Loucy (cell line): ENCODE data around the gene DNLZ.

Experiments used
- H2AFZ ChIP-seq: fragments of 200-600 bp; sonication (generic); 2 replicates; pipeline ENCODE4 v1.6.0; 2016; ENCODE audit warnings: antibody characterized with exemption, mild to moderate bottlenecking, low read length, moderate library complexity
- H3F3A ChIP-seq: fragments of 200-600 bp; 2 replicates; pipeline ENCODE4 v1.6.0; 2016; ENCODE audit warnings: antibody characterized with exemption, low read depth, mild to moderate bottlenecking
- H3K27me3 ChIP-seq: fragments of 200-600 bp; sonication (generic); 2 replicates; pipeline ENCODE4 v1.6.1; 2014; ENCODE audit warnings: low read length, mild to moderate bottlenecking; ENCODE audit not compliant: insufficient read depth, poor library complexity, severe bottlenecking
- H3K36me3 ChIP-seq: fragments of 200-600 bp; sonication (generic); 2 replicates; pipeline ENCODE4 v1.6.1; 2016; ENCODE audit warnings: low read length; ENCODE audit not compliant: insufficient read depth
- H3K4me1 ChIP-seq: fragments of 200-600 bp; sonication (generic); 2 replicates; pipeline ENCODE4 v1.5.1; 2014; ENCODE audit warnings: low read length, mild to moderate bottlenecking; ENCODE audit not compliant: insufficient read depth, poor library complexity, severe bottlenecking
- H3K4me2 ChIP-seq: fragments of 200-600 bp; sonication (generic); 2 replicates; pipeline ENCODE4 v1.6.0; 2014; ENCODE audit warnings: antibody characterized with exemption, low read length, low read depth, mild to moderate bottlenecking; ENCODE audit not compliant: poor library complexity, severe bottlenecking
- H3K4me3 ChIP-seq: fragments of 200-600 bp; sonication (generic); 2 replicates; pipeline ENCODE4 v1.5.1; 2014; ENCODE audit warnings: low read length, mild to moderate bottlenecking, mixed read lengths; ENCODE audit not compliant: poor library complexity, severe bottlenecking
- H3K79me2 ChIP-seq: fragments of 200-600 bp; sonication (generic); 2 replicates; pipeline ENCODE4 v1.6.1; 2014; ENCODE audit warnings: low read length; ENCODE audit not compliant: insufficient read depth
- H3K9ac ChIP-seq: fragments of 200-600 bp; sonication (generic); 2 replicates; pipeline ENCODE4 v1.6.0; 2014; ENCODE audit warnings: mild to moderate bottlenecking, low read depth, low read length, moderate library complexity; ENCODE audit not compliant: poor library complexity, severe bottlenecking
- H3K9me2 ChIP-seq: fragments of 200-600 bp; sonication (generic); replicated peaks from 2 replicates; pipeline ENCODE4 v1.6.1; 2016; ENCODE audit warnings: low read depth, low read length, mixed read lengths
- H3K9me3 ChIP-seq: fragments of 200-600 bp; sonication (generic); 2 replicates; pipeline ENCODE4 v1.6.1; 2014; ENCODE audit warnings: mild to moderate bottlenecking, antibody characterized with exemption, low read length, low read depth; ENCODE audit not compliant: insufficient read depth
- H4K20me1 ChIP-seq: fragments of 200-600 bp; sonication (generic); 2 replicates; pipeline ENCODE4 v1.6.0; 2014; ENCODE audit warnings: antibody characterized with exemption, low read length, mild to moderate bottlenecking; ENCODE audit not compliant: insufficient read depth, poor library complexity, severe bottlenecking
- EZH2phosphoT487 ChIP-seq: fragments of 200-600 bp; IDR thresholded peaks from 2 replicates; pipeline ENCODE4 v1.6.1; 2018; ENCODE audit warnings: antibody characterized with exemption, mild to moderate bottlenecking, moderate library complexity, borderline replicate concordance
- TF ChIP-seq, protein P1 (sequence below): fragments of 200-600 bp; sonication (generic); conservative IDR thresholded peaks from 2 replicates; pipeline ENCODE4 v1.5.1; 2014; ENCODE audit warnings: mild to moderate bottlenecking, antibody characterized with exemption, low read length

DNLZ gene

DNA sequence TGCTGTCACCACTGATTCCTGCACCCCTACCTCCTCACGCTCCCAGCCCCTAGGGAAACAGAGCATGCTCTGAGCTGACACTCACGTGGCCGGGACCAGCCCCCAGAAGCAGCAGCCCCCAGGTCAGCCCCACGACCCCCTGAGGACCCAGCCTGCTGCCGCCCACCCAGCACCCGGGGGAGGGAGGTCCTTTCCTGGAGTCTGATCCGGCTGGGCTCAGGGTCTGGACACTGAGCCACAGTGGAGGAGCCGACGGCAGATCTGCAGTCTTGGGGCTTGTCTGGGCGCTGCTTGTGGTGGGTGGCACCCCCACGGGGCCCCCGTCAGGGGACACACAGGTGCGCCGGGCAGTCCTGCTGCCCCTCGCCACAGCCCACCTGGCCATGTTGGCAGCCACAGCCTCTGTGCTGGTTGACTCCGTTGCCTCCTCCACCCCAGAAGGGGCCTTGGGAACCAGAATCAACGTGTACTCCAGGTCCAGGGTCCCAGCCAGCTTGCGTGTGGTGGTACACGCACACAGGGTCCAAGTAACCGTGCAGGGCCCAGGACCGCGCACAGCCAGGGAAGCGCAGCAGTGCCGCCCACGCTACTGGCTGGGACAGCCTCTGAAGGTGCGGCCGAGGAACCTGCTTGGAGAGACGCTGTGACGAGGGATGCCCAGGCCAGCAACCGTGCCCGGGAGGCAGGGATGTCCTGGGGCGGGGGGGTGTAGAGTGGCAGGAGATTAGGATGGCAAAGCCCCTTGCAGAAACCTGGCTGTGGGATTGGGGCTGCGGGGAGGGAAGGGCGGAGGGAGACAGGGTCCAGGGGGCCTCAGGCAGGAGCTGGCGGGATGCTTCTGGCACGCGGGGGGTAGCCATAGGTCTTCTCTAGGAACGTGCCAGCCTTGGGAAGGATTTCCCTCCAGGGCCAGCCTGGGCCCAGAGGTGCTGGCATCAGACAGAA lies 3.5 kb downstream of the DNLZ start:
- no peak overlapping the region for H3K9ac ChIP-seq
- H3K36me3 ChIP-seq: no peaks in the 10 kb centered on the region
- no peaks in the 10 kb centered on the region for H3K9me3 ChIP-seq
- H3K4me1 ChIP-seq: peaks cover 6% of the 10 kb centered on the region
- no peaks in the 10 kb centered on the region for H3F3A ChIP-seq
- TF ChIP-seq EZH2phosphoT487: no peak
- TF ChIP-seq, protein P1, sequence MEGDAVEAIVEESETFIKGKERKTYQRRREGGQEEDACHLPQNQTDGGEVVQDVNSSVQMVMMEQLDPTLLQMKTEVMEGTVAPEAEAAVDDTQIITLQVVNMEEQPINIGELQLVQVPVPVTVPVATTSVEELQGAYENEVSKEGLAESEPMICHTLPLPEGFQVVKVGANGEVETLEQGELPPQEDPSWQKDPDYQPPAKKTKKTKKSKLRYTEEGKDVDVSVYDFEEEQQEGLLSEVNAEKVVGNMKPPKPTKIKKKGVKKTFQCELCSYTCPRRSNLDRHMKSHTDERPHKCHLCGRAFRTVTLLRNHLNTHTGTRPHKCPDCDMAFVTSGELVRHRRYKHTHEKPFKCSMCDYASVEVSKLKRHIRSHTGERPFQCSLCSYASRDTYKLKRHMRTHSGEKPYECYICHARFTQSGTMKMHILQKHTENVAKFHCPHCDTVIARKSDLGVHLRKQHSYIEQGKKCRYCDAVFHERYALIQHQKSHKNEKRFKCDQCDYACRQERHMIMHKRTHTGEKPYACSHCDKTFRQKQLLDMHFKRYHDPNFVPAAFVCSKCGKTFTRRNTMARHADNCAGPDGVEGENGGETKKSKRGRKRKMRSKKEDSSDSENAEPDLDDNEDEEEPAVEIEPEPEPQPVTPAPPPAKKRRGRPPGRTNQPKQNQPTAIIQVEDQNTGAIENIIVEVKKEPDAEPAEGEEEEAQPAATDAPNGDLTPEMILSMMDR: no peak
- no peak overlapping the region for H2AFZ ChIP-seq
- no peak overlapping the region for H3K4me3 ChIP-seq
- H4K20me1 ChIP-seq: peaks cover 7% of the 10 kb centered on the region
- no peaks in the 10 kb centered on the region for H3K9me2 ChIP-seq
- H3K79me2 ChIP-seq: no peaks in the 10 kb centered on the region
- H3K4me2 ChIP-seq: no peak overlapping the region
- H3K27me3 ChIP-seq: no peaks in the 10 kb centered on the region

DNA sequence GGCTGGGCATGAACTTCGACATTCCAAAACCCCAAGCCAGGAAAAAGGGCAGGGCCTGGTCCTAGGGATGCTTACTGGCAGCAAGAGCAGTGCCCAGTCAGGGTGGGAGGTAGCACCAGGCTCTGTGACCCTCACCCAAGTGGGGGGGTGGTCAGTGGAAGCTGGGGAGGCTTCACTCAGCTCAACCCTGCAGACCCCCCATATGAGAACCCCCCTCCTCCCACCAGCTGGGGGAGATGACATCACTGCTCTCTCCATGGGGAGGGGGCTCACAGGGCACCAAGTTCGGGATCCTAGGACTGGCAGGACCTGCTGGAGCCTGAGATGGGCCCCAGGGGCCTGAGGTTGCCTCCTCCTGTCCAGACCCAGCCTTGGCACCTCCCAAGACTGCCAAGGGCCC lies 4.7 kb downstream of the DNLZ start:
- no peaks in the 10 kb centered on the region for H3K9me3 ChIP-seq
- H2AFZ ChIP-seq: no peak overlapping the region
- H4K20me1 ChIP-seq: peaks cover 7% of the 10 kb centered on the region
- H3F3A ChIP-seq: no peaks in the 10 kb centered on the region
- H3K4me1 ChIP-seq: peaks cover 6% of the 10 kb centered on the region
- H3K4me3 ChIP-seq: no peak overlapping the region
- no peaks in the 10 kb centered on the region for H3K27me3 ChIP-seq
- no peaks in the 10 kb centered on the region for H3K9me2 ChIP-seq
- no peaks in the 10 kb centered on the region for H3K79me2 ChIP-seq
- H3K4me2 ChIP-seq: no peak overlapping the region
- H3K9ac ChIP-seq: no peak overlapping the region
- no peak for TF ChIP-seq EZH2phosphoT487
- TF ChIP-seq, protein P1: no peak
- H3K36me3 ChIP-seq: no peaks in the 10 kb centered on the region

- H3K9me3 ChIP-seq: no peaks in the 10 kb centered on the region
- no peak overlapping the region for H3K9ac ChIP-seq
- no peaks in the 10 kb centered on the region for H3K9me2 ChIP-seq
- H4K20me1 ChIP-seq: peaks cover 7% of the 10 kb centered on the region
- no peak overlapping the region for H2AFZ ChIP-seq
- no peaks in the 10 kb centered on the region for H3F3A ChIP-seq
- no peaks in the 10 kb centered on the region for H3K36me3 ChIP-seq
- peaks cover 6% of the 10 kb centered on the region for H3K4me1 ChIP-seq
- no peaks in the 10 kb centered on the region for H3K27me3 ChIP-seq
- no peak overlapping the region for H3K4me3 ChIP-seq
- no peaks in the 10 kb centered on the region for H3K79me2 ChIP-seq
- no peak for TF ChIP-seq EZH2phosphoT487
- TF ChIP-seq, protein P1: no peak
- H3K4me2 ChIP-seq: no peak overlapping the region
These were observed 5.5 kb downstream of the DNLZ start for GRCh38 chr9:136358016-136358415.
